Neural cell (in vitro differentiated cells): ENCODE data around the gene VAV2. TPM values are rescaled to one million over a fixed set of nuclear protein-coding genes. Genes with fewer than 3 reads are reported as not detected.

ENCODE experiments used
- H2AFZ ChIP-seq: fragments of 200-600, 300-800 bp; sonication (generic), shearing (Covaris generic); 2 replicates; pipeline ENCODE4 v1.6.0; 2014; ENCODE audit warnings: low read depth, mild to moderate bottlenecking, antibody characterized with exemption, low read length, moderate library complexity
- H3F3A ChIP-seq: fragments of 200-600 bp; shearing (Covaris generic); 2 replicates; pipeline ENCODE4 v1.6.1; 2016; ENCODE audit warnings: mild to moderate bottlenecking, moderate library complexity, mixed read lengths, antibody characterized with exemption, low read length; ENCODE audit not compliant: insufficient read depth, poor library complexity, severe bottlenecking
- H3K27ac ChIP-seq: fragments of 200-600, 300-800 bp; sonication (generic), shearing (Covaris generic); 2 replicates; pipeline ENCODE4 v1.5.1; 2014; ENCODE audit warnings: mild to moderate bottlenecking, low read length, moderate library complexity
- H3K27me3 ChIP-seq: fragments of 300-800, 200-600 bp; sonication (generic), shearing (Covaris generic); 2 replicates; pipeline ENCODE4 v1.6.0; 2014; ENCODE audit warnings: mild to moderate bottlenecking, low read depth, low read length, moderate library complexity; ENCODE audit not compliant: insufficient read depth
- H3K36me3 ChIP-seq: fragments of 300-800, 200-600 bp; sonication (generic), shearing (Covaris generic); 2 replicates; pipeline ENCODE4 v1.5.1; 2014; ENCODE audit warnings: mild to moderate bottlenecking, antibody characterized with exemption, low read length, moderate library complexity; ENCODE audit not compliant: insufficient read depth
- H3K4me2 ChIP-seq: fragments of 300-800, 200-600 bp; sonication (generic), shearing (Covaris generic); 2 replicates; pipeline ENCODE4 v1.6.0; 2014; ENCODE audit warnings: mild to moderate bottlenecking, low read length
- H3K4me3 ChIP-seq: fragments of 300-800, 200-600 bp; sonication (generic), shearing (Covaris generic); 2 replicates; pipeline ENCODE4 v1.5.1; 2014; ENCODE audit warnings: mild to moderate bottlenecking, low read length, moderate library complexity
- H3K79me2 ChIP-seq: fragments of 200-600 bp; shearing (Covaris generic); replicated peaks from 2 replicates; pipeline ENCODE4 v1.6.0; 2014; ENCODE audit warnings: mild to moderate bottlenecking, low read length, moderate library complexity; ENCODE audit not compliant: insufficient read depth
- H3K9ac ChIP-seq: fragments of 300-800, 200-600 bp; sonication (generic), shearing (Covaris generic); 2 replicates; pipeline ENCODE4 v1.6.1; 2016; ENCODE audit warnings: mild to moderate bottlenecking, low read length, mixed read lengths
- H3K9me2 ChIP-seq: fragments of 200-600 bp; shearing (Covaris generic); 2 replicates; pipeline ENCODE4 v1.6.1; 2016; ENCODE audit warnings: mild to moderate bottlenecking, low read length, mixed read lengths; ENCODE audit not compliant: insufficient read depth
- H3K9me3 ChIP-seq: fragments of 200-600, 300-800 bp; sonication (generic), shearing (Covaris generic); 2 replicates; pipeline ENCODE4 v1.6.1; 2016; ENCODE audit warnings: mild to moderate bottlenecking, mixed run types, low read length, moderate library complexity, mixed read lengths
- H4K20me1 ChIP-seq: fragments of 200-600 bp; shearing (Covaris generic); 2 replicates; pipeline ENCODE4 v1.6.1; 2016; ENCODE audit warnings: mild to moderate bottlenecking, mixed run types; ENCODE audit not compliant: insufficient read depth
- CTCF ChIP-seq: fragments of 450-650 bp; IDR thresholded peaks from 2 replicates; pipeline ENCODE4 v1.5.1; 2014; ENCODE audit warnings: antibody characterized with exemption, mild to moderate bottlenecking, moderate library complexity; ENCODE audit not compliant: poor library complexity, severe bottlenecking
- EP300 ChIP-seq: fragments of 450-650 bp; conservative IDR thresholded peaks from 2 replicates; pipeline ENCODE4 v1.6.1; 2014; ENCODE audit warnings: antibody characterized with exemption, mild to moderate bottlenecking, moderate library complexity; ENCODE audit not compliant: poor library complexity, severe bottlenecking
- EZH2 ChIP-seq: fragments of 200-600, 300-800 bp; shearing (Covaris generic), sonication (generic); IDR thresholded peaks from 2 replicates; pipeline ENCODE4 v1.6.1; 2014; ENCODE audit warnings: antibody characterized with exemption, low read length, borderline replicate concordance, mild to moderate bottlenecking; ENCODE audit not compliant: insufficient read depth, poor library complexity, severe bottlenecking
- MXI1 ChIP-seq: fragments of 450-650 bp; conservative IDR thresholded peaks from 2 replicates; pipeline ENCODE4 v1.6.1; 2014; ENCODE audit warnings: antibody characterized with exemption, mild to moderate bottlenecking; ENCODE audit not compliant: poor library complexity, severe bottlenecking
- POLR2AphosphoS5 ChIP-seq: IDR thresholded peaks from 2 replicates; pipeline ENCODE4 v1.6.1; 2012
- RAD21 ChIP-seq: fragments of 450-650 bp; conservative IDR thresholded peaks from 2 replicates; pipeline ENCODE4 v1.6.1; 2014; ENCODE audit warnings: antibody characterized with exemption, mild to moderate bottlenecking, moderate library complexity
- REST ChIP-seq: IDR thresholded peaks from 2 replicates; pipeline ENCODE4 v1.6.1; 2012; ENCODE audit warnings: borderline replicate concordance
- SMC3 ChIP-seq: fragments of 450-650 bp; conservative IDR thresholded peaks from 2 replicates; pipeline ENCODE4 v1.6.1; 2014; ENCODE audit warnings: antibody characterized with exemption, mild to moderate bottlenecking, moderate library complexity; ENCODE audit not compliant: poor library complexity
- TAF1 ChIP-seq: IDR thresholded peaks from 2 replicates; pipeline ENCODE4 v1.6.1; 2012; ENCODE audit warnings: low read depth
- polyA plus RNA-seq: library from polyadenylated mRNA; depleted of rRNA; stranded (reverse); fragments of >200 nt; gene quantifications from 2 replicates; pipeline ENCODE4 v1.2.3, GENCODE V29; 2014

Gene VAV2
- polyA plus RNA-seq, 1 donor from 2014 or later, result 35.2 TPM

- Histone ChIP-seq H4K20me1 (no peaks in the 10 kb centered on the region), H3K9me3 (no peaks in the 10 kb centered on the region), H3K27ac (no peak overlapping the region), H2AFZ (no peak overlapping the region), H3K4me2 (no peak overlapping the region), H3K79me2 (no peaks in the 10 kb centered on the region), H3K4me3 (no peak overlapping the region), H3K36me3 (no peaks in the 10 kb centered on the region), H3F3A (no peaks in the 10 kb centered on the region), H3K9me2 (no peaks in the 10 kb centered on the region), H3K9ac (no peak overlapping the region), H3K27me3 (no peaks in the 10 kb centered on the region)
- no peak for TF ChIP-seq POLR2AphosphoS5
- TF ChIP-seq TAF1, result no peak
- TF ChIP-seq REST, result no peak
- no peak for TF ChIP-seq EP300
- TF ChIP-seq RAD21, result no peak
- no peak for TF ChIP-seq SMC3
- no peak for TF ChIP-seq MXI1
- TF ChIP-seq CTCF, result no peak
- no peak for TF ChIP-seq EZH2
Observed at GRCh38 chr9:133787754-133788025, 204.4 kb downstream of the VAV2 start.

- Histone ChIP-seq H2AFZ (no peak overlapping the region), H3K36me3 (no peaks in the 10 kb centered on the region), H4K20me1 (no peaks in the 10 kb centered on the region), H3F3A (no peaks in the 10 kb centered on the region), H3K4me2 (no peak overlapping the region), H3K79me2 (no peaks in the 10 kb centered on the region), H3K4me3 (no peak overlapping the region), H3K9me3 (no peaks in the 10 kb centered on the region), H3K9ac (no peak overlapping the region), H3K9me2 (no peaks in the 10 kb centered on the region), H3K27me3 (no peaks in the 10 kb centered on the region), H3K27ac (no peak overlapping the region)
- TF ChIP-seq EZH2, result no peak
Observed at GRCh38 chr9:133786907-133787753, 205.0 kb downstream of the VAV2 start.
